Measurements from ENCODE around the gene TMA7.

DNA sequence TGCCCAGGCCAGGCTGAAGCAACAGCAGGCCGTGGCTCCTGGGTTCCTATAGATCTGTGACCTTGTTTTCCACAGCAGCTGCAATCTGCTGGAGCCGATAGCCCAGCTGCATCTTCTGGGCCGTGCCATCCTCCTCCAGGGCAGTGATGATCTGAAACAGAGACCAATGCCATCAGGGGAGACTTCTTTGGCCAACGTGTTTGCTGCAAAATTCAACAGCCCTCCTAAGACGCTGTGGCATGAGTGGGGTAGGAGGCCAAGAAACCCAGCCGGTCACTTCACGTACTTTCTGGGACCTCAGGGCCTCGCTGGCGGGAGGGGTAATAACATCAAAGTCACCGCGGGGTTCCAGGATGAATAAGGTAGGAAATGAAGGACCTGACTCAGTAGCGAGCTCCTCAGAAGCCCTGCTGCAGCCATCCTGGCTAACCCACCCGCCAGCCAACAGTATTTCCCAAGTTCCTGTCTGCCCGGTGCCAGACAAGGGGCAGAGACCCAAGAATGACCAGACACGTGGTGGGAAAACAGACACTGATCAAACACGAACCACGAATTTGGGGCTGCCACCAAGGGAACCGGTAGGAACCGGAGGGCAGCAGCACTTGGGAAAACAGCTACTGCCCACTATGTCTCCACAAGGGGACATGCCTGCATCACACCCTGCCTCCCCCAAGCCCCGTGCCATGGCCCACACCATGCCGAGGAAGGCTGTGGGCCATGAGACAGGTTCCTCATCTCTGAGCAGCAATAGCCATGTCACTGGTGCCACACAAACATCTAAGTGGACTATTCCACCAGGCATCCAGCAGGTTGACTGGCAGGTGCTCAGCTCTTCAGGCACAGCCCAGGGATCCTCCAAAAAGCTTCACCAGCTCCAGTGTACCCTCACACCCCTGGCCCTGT is 35.4 kb upstream of the TMA7 start:
- no peak for TF ChIP-seq EZH2 (IDR thresholded peaks at IDR 0.05; ENCODE audit: low read length, missing control alignments)
- TF ChIP-seq, protein P1, sequence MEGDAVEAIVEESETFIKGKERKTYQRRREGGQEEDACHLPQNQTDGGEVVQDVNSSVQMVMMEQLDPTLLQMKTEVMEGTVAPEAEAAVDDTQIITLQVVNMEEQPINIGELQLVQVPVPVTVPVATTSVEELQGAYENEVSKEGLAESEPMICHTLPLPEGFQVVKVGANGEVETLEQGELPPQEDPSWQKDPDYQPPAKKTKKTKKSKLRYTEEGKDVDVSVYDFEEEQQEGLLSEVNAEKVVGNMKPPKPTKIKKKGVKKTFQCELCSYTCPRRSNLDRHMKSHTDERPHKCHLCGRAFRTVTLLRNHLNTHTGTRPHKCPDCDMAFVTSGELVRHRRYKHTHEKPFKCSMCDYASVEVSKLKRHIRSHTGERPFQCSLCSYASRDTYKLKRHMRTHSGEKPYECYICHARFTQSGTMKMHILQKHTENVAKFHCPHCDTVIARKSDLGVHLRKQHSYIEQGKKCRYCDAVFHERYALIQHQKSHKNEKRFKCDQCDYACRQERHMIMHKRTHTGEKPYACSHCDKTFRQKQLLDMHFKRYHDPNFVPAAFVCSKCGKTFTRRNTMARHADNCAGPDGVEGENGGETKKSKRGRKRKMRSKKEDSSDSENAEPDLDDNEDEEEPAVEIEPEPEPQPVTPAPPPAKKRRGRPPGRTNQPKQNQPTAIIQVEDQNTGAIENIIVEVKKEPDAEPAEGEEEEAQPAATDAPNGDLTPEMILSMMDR (conservative IDR thresholded peaks at IDR 0.05 in 1 of 2, IDR thresholded peaks at IDR 0.05 in 1 of 2; ENCODE audit: low read depth in 1 of 2, low read length in 2 of 2), result no peak
